GM12878 (cell line): ENCODE results near the gene RHBDD1.

Source experiments
- CREB1 ChIP-seq: IDR thresholded peaks from 2 replicates; pipeline ENCODE4 v1.6.1; 2012; ENCODE audit warnings: low read depth, mild to moderate bottlenecking, inconsistent platforms
- CTCF ChIP-seq, 3 experiments: IDR thresholded peaks in 2 of 3; conservative IDR thresholded peaks in 1 of 3; 2 replicates each; pipeline ENCODE4 v1.5.1; 2011; ENCODE audit warnings: low read depth in 3 of 3, low read length in 3 of 3, mild to moderate bottlenecking in 3 of 3, control low read depth in 2 of 3, moderate library complexity in 2 of 3, inconsistent platforms in 1 of 3, mixed read lengths in 1 of 3; ENCODE audit not compliant: control insufficient read depth in 2 of 3, insufficient read depth in 1 of 3; ENCODE audit errors: extremely low read depth in 1 of 3
- ESRRA ChIP-seq: IDR thresholded peaks from 2 replicates; pipeline ENCODE4 v1.6.1; 2012; ENCODE audit warnings: mild to moderate bottlenecking, low read length, improper control_type of control experiment
- POLR2A ChIP-seq: IDR thresholded peaks from 2 replicates; pipeline ENCODE4 v1.6.1; 2011; ENCODE audit warnings: low read depth, mild to moderate bottlenecking, low read length
- POLR2AphosphoS5 ChIP-seq: IDR thresholded peaks from 2 replicates; pipeline ENCODE4 v1.6.1; 2011; ENCODE audit warnings: mild to moderate bottlenecking, low read length, inconsistent platforms
- SP1 ChIP-seq: IDR thresholded peaks from one replicate; pipeline ENCODE4 v1.6.1; 2011; ENCODE audit warnings: low read depth, low read length
- STAT3 ChIP-seq: IDR thresholded peaks from 2 replicates; pipeline ENCODE4 v1.6.1; 2011; ENCODE audit warnings: low read depth, low read length, improper control_type of control experiment

- TF ChIP-seq CTCF (IDR thresholded peaks at IDR 0.05 in 2 of 3, conservative IDR thresholded peaks at IDR 0.05 in 1 of 3; ENCODE audit: control insufficient read depth in 2 of 3, extremely low read depth in 1 of 3, insufficient read depth in 1 of 3, low read depth in 3 of 3, low read length in 3 of 3) (no peak), ESRRA (no peak), POLR2AphosphoS5 (no peak), CREB1 (no peak), SP1 (no peak), STAT3 (no peak), POLR2A (no peak)
Measured at GRCh38 chr2:226825056-226825455, 10.8 kb upstream of the RHBDD1 start.
